WERI-Rb-1 (cell line): Measurements from ENCODE around the gene PNPLA8.
A peak's percentile ranks its signal among the peaks of the same experiment; 100 is the strongest.
"Not testable (repeated sequence)": the region's sequence is repeated elsewhere in the genome, so short reads cannot be mapped to it uniquely, and the experiment has no call there.

Source experiments
- DNase-seq: peaks from one replicate; pipeline ENCODE4 v3.0.0-alpha.2; 2020
- H3K27ac ChIP-seq: fragments of 250-450 bp; sonication (Bioruptor Pico); 2 replicates; pipeline ENCODE4 v1.5.1; 2020; ENCODE audit warnings: mild to moderate bottlenecking, moderate library complexity
- H3K27me3 ChIP-seq: fragments of 250-450 bp; sonication (Bioruptor Pico); 2 replicates; pipeline ENCODE4 v1.5.1; 2021; ENCODE audit warnings: mild to moderate bottlenecking, low read depth, moderate library complexity; ENCODE audit not compliant: insufficient read depth, severe bottlenecking
- H3K36me3 ChIP-seq: fragments of 250-450 bp; sonication (Bioruptor Pico); 2 replicates; pipeline ENCODE4 v1.5.1; 2020; ENCODE audit warnings: mild to moderate bottlenecking, moderate library complexity
- H3K4me3 ChIP-seq: 2 replicates; pipeline ENCODE4 v1.5.1; 2011; ENCODE audit warnings: low read depth, mild to moderate bottlenecking, control low read depth, low read length
- H3K9me3 ChIP-seq: fragments of 250-450 bp; sonication (Bioruptor Pico); 2 replicates; pipeline ENCODE4 v1.5.1; 2021; ENCODE audit warnings: mild to moderate bottlenecking, moderate library complexity; ENCODE audit not compliant: severe bottlenecking
- CTCF ChIP-seq: IDR thresholded peaks from 2 replicates; pipeline ENCODE4 v1.5.1; 2011; ENCODE audit warnings: low read depth, mild to moderate bottlenecking, control low read depth, inconsistent platforms, low read length

PNPLA8 gene

GRCh38 chr7:108479118-108479517 is 46.8 kb downstream of the PNPLA8 start:
- no peak overlapping the region for H3K27ac ChIP-seq
- DNase-seq, result no peak
- no peaks in the 10 kb centered on the region for H3K36me3 ChIP-seq
- no peak overlapping the region for H3K4me3 ChIP-seq
- H3K9me3 ChIP-seq, result no peaks in the 10 kb centered on the region
- no peak for TF ChIP-seq CTCF
- H3K27me3 ChIP-seq, result no peaks in the 10 kb centered on the region

DNA sequence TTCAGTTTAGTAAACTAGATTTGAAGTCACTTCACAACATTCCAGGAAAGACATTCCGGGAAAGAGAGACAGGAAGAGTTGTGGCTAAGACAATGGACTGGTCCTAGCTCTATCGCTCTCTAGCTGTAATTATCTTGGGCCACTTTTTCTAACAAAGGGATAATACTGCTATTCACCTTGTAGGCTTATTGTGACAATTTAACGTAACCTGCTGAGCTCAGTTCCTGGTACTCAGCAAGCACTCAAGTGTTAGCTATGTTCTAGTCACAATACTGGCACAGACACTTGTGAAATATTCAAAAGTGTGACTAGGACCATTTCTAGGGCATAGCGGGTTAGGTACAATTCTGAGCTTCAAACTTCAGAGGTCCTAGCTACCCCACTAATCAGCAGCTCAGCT is 57.7 kb downstream of the PNPLA8 start:
- no peak for DNase-seq
- Histone ChIP-seq H3K9me3 (no peaks in the 10 kb centered on the region), H3K36me3 (no peaks in the 10 kb centered on the region), H3K27ac (no peak overlapping the region), H3K27me3 (no peaks in the 10 kb centered on the region), H3K4me3 (no peak overlapping the region)
- TF ChIP-seq CTCF, result no peak

DNA sequence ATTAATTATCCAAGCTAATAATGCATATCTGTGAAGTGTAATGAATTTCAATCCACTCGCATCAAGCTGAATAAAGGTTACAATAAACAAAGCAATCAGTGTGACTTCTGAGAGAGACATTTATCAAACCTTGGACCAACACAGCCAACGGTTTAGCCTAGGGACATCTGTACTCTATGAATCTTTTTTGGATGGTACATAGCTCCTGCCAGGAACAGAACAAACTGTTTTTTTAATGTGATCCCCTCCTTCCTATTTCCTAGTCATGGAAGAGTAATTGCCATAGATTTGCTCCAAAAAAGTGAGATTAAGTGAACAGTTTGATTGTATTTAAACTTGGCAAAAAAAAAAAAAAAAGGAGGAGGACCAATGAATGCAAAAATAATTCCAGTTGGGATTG is 58.5 kb downstream of the PNPLA8 start:
- no peak for DNase-seq
- Histone ChIP-seq H3K9me3 (no peaks in the 10 kb centered on the region), H3K27ac (no peak overlapping the region), H3K36me3 (no peaks in the 10 kb centered on the region), H3K27me3 (no peaks in the 10 kb centered on the region), H3K4me3 (no peak overlapping the region)
- TF ChIP-seq CTCF, result no peak

GRCh38 chr7:108466322-108466721 is 59.6 kb downstream of the PNPLA8 start:
- H3K9me3 ChIP-seq, H3K27me3 ChIP-seq, H3K27ac ChIP-seq, H3K4me3 ChIP-seq, DNase-seq, H3K36me3 ChIP-seq: not testable (repeated sequence)

GRCh38 chr7:108464743-108465142 is 61.2 kb downstream of the PNPLA8 start:
- H3K27ac ChIP-seq, result no peak overlapping the region
- no peak for DNase-seq
- H3K9me3 ChIP-seq, result no peaks in the 10 kb centered on the region
- no peaks in the 10 kb centered on the region for H3K36me3 ChIP-seq
- no peak for TF ChIP-seq CTCF
- no peaks in the 10 kb centered on the region for H3K27me3 ChIP-seq
- no peak overlapping the region for H3K4me3 ChIP-seq

DNA sequence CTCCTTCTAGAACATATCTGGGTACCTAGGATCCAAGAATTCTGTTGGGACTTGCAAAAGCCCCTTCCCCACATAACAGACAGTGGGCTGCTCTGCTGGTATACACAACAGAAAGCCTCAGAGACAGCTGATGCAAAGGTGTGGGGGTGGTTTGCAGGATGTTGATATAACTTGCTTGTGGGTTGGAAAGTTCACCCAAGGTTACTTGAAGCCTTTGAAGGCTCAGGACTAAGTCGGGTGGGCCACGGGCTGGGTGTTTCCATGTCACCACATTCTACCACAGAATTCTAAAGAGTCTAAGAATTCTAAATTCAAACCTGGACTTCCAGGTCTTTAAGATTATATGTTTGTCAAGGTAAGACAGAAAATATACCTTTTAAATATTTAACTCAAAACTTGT is 62.3 kb downstream of the PNPLA8 start:
- H3K36me3 ChIP-seq, result no peaks in the 10 kb centered on the region
- DNase-seq, result no peak
- no peak overlapping the region for H3K4me3 ChIP-seq
- no peak for TF ChIP-seq CTCF
- no peaks in the 10 kb centered on the region for H3K27me3 ChIP-seq
- H3K27ac ChIP-seq, result no peak overlapping the region
- H3K9me3 ChIP-seq, result no peaks in the 10 kb centered on the region

DNA sequence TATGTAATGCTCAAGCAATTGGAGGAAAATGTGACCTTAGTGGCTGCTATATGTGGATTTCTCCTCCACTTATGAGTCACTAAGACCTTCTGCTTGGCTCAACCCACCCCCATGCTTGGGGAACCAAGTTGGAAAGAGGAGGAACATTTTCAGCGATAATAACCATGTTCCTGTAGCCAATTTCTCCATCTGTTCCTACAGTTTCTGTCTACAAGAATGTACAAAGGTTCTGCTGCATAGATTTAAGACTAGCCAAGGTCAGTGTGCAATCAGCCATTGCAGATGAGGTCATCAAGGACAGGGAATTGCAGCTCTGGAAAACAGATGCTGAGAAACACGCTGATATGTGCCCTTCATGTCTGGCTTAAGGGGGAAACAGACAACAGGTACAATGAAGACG is 64.1 kb downstream of the PNPLA8 start:
- peak; percentile 31 for DNase-seq
- no peak for TF ChIP-seq CTCF
- H3K27ac ChIP-seq, result peak overlapping the region; percentile 29; the same call in 1 of the 2 replicates
- H3K4me3 ChIP-seq, result no peak overlapping the region
- no peaks in the 10 kb centered on the region for H3K27me3 ChIP-seq
- no peaks in the 10 kb centered on the region for H3K36me3 ChIP-seq
- H3K9me3 ChIP-seq, result no peaks in the 10 kb centered on the region
